SW480 (cell line): Measurements from ENCODE around the gene ADAMTS12.
"Not testable (repeated sequence)": the region's sequence is repeated elsewhere in the genome, so short reads cannot be mapped to it uniquely, and the experiment has no call there.

Experiments used
- DNase-seq: peaks from one replicate; pipeline ENCODE4 v3.0.0-alpha.2; 2016; ENCODE audit warnings: low spot score

ADAMTS12 gene

GRCh38 chr5:33524476-33524875 is 367.3 kb downstream of the ADAMTS12 start:
- DNase-seq = no peak

DNA sequence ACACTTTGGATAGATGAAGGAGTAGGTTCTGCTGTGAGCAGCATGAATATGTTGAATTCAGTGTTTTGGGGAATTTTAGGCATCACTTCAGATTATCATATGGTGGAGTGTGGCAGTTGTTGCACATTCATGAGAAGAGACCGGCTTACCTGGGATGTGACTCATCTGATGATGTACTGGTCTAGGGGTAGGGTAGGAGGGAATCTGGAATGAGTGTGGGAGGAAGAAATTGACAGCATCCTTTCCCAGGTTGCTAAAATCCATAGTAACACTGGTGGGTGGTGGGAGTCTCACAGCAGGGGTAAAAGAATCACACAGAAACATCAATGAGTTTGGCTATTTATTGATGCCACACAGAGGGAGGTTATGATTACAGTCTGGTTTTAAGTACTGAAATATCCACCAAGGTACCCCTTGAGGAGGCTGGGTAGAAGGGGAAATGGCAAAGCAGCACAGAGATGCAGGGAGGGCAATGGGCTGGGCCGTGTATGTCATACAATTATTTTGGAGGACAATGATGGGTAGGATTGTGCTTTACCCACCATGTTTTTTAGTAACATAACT is 368.5 kb downstream of the ADAMTS12 start:
- DNase-seq = no peak

GRCh38 chr5:33516421-33516820 is 375.4 kb downstream of the ADAMTS12 start:
- DNase-seq = no peak

GRCh38 chr5:33515366-33515765 is 376.4 kb downstream of the ADAMTS12 start:
- DNase-seq = not testable (repeated sequence)

DNA sequence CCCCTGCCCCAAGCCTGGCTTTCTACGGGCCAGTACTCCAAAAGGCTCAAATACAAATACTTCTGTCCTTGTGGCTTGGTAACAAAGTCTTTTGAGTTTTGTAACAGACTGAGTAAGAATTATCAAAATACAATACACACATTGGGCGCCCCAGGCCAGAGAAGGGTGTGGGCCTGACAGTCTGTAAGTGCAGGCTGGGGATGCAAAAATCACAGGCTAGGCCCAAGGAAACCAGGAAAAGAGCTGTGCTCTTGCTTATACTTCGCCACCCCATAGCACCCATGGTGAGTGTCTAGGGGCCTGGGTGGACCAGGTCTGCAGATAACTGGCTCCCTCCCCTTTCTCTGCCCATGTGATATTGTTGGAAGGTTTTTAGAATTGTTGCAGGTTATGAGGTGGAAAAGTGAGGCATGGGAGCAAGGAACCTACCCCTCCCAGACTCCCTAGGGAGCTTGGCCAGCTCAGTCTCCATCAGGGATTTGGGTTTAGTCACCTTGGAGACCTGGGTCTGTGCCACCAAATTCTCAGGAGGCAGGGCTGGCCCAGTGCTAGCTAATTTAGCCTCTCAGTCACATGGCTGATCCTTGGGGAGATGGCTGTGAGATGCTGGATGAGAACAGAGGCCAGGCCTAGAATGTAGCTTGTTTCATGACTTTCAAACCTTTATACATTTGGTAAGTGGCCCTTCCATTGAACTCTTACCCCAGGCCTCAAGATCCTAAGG is 378.2 kb downstream of the ADAMTS12 start:
- no peak for DNase-seq

GRCh38 chr5:33509036-33509435 is 382.8 kb downstream of the ADAMTS12 start:
- DNase-seq = no peak

- no peak for DNase-seq
Measured at GRCh38 chr5:33507426-33507825, 384.4 kb downstream of the ADAMTS12 start.

- no peak for DNase-seq
Measured at GRCh38 chr5:33504570-33504969, 387.2 kb downstream of the ADAMTS12 start.

GRCh38 chr5:33501899-33502298 is 389.9 kb downstream of the ADAMTS12 start:
- no peak for DNase-seq

DNA sequence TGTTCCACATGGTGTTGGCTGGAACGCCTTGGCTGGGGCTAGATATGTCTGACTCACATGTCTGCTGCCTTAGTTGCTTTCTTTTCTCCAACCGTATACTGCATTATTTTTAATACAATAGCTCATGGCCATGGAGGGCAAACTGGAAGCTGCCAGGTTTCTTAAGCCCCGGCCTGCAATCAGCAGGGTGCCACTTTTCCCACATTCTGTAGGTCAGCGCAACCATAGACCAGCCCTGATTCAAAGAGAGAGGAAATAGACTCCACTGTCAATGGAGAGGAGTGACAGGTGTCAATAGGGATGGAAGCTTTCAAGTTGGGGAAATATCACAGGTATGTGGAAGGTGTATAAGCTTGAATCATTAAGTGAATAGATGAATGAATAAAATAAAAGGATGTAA is 390.5 kb downstream of the ADAMTS12 start:
- DNase-seq = no peak

- DNase-seq = no peak
Measured at GRCh38 chr5:33494466-33494865, 397.3 kb downstream of the ADAMTS12 start.

DNA sequence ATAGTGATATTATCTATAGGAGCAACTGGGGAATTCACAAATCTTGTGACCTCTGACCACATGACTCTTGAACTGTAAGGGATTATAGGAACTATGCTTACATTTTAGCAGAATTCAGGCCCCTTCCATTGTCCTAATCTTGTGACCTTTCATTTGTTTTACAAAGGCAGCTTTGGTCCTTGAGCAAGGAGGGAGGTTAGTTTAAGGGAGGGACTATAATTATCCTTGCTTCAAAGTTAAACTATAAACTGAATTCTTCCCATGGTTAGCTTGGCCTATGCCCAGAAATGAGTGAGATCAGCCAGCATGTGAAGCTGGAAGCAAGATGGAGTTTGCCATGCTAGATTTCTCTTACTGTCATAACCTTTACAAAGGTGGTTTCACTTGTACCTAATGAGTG is 399.8 kb downstream of the ADAMTS12 start:
- DNase-seq = no peak

- DNase-seq = no peak
Measured at GRCh38 chr5:33490071-33490665, 401.6 kb downstream of the ADAMTS12 start.

DNA sequence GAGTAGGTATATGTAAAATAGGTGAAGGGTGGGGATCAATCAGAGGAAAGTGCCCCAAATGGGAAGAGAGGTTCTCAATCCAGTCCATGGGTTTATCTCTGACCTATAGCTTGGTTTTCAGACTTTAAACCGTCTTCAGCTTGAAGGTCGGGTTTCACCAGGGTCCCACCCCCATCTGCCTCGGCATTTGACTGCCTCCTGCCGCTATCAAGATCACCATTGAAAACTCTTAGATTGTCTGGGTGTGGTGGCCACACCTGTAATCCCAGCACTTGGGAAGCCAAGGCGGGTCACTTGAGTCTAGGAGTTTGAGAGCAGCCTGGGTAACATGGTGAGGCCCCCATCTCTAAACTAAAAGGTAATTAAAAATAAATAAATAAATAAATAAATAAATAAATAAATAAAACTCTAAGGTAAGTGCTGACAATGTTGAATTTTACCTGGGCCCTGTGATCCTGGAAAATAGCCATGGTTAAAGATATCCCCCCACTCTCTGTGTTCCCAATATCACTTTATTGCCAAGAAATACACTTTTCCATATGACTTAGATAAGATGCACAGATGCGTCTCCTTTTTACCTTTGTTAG is 402.2 kb downstream of the ADAMTS12 start:
- no peak for DNase-seq

DNA sequence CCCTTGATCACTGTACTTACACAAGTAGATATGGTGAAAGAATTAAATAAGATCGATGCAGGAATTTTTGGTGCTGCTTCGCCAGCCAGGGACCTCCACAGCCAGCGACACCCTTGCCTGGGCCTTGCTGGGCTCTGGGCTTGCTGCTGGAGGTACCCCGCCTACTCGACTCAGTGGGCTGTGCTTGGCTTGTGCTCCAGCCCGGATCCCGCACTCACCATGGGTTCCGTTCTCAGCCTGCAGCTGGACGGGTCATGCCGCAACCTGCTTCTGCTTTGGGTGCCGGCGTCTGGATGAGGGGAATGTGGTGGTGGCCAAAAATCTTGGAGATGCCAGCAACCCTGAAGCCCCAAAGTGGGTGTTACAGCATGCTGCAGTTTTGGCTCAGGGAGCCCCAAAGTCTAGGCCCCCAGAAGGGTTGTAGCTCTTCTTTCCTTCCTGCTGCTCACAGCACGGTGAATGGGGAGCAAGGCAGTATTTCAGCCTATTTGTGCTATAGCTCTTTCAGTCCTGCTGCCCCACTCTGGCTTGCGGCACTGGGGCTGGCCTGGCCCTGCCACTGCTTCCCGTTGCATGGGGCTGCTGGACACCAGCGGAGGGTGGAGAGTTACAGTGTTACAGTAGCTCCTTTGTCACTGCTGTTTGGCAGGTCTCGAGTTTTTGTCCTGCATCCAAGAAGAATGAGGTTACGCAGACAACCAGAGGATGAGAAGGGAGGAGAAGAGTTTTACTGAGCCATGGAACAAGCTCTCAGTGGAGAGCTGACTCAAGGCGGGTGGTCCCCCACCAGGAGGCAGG is 403.0 kb downstream of the ADAMTS12 start:
- DNase-seq = no peak

- DNase-seq = no peak
Measured at GRCh38 chr5:33487236-33487635, 404.6 kb downstream of the ADAMTS12 start.

- DNase-seq = no peak
Measured at GRCh38 chr5:33482335-33482734, 409.5 kb downstream of the ADAMTS12 start.

- DNase-seq = no peak
Measured at GRCh38 chr5:33480876-33481275, 410.9 kb downstream of the ADAMTS12 start.

DNA sequence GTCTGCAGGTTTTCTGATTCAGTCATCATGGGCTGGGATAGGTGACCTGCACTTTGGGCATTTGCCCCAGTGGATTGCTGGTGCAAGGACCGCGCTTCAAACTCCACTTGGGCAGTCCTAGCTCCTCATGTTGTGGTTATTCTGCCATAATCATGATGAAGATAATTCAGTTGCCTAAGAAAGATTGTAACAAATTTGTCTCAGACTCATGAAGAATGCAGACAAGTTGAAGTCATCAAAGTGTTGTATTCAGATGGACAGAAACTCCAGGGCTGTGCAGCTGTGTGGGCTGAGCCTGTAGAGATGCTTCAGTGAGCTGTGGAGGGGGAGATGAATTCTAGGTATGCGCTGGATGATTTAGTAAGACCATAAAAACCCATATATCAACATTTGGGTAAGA is 412.5 kb downstream of the ADAMTS12 start:
- DNase-seq = no peak

GRCh38 chr5:33477816-33478215 is 414.0 kb downstream of the ADAMTS12 start:
- no peak for DNase-seq

- no peak for DNase-seq
Measured at GRCh38 chr5:33476992-33477391, 414.8 kb downstream of the ADAMTS12 start.

GRCh38 chr5:33475706-33476105 is 416.1 kb downstream of the ADAMTS12 start:
- no peak for DNase-seq
